Mammary epithelial cell (primary cell): Measurements from ENCODE around the gene ATMIN.

Source experiments
- CTCF ChIP-seq, 2 donors: IDR thresholded peaks in 1 of 2; conservative IDR thresholded peaks in 1 of 2; 2 replicates each; pipeline ENCODE4 v1.5.1; 2011 to 2012; ENCODE audit warnings: inconsistent platforms in 2 of 2, low read length in 2 of 2, mild to moderate bottlenecking in 2 of 2, control low read depth in 1 of 2, low read depth in 1 of 2; ENCODE audit not compliant: insufficient read depth in 1 of 2; ENCODE audit errors: extremely low read depth in 1 of 2
- EZH2 ChIP-seq: IDR thresholded peaks from 2 replicates; pipeline ENCODE4 v1.6.1; 2012; ENCODE audit warnings: low read length, inconsistent platforms, borderline replicate concordance

DNA sequence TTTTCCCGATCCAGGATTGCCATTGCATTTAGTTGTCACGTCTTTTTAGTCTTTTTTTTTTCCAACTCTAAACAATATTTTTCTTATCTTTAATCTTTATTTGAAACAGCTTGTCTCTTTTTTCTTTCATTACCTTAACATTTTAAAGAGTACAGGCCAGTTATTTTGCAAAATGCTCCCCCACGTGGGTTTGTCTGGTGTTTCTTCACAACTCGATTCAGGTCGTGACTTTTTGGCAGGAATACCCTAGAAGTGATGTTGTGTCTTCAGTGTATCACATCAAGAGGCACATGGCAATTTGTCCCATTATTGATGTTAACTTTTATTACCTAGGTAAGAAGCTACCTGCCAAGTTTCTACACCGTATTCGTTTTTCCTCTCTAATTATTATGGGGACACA, 46.9 kb upstream of the ATMIN start:
- TF ChIP-seq CTCF (conservative IDR thresholded peaks at IDR 0.05 in 1 of 2, IDR thresholded peaks at IDR 0.05 in 1 of 2; ENCODE audit: extremely low read depth in 1 of 2, insufficient read depth in 1 of 2, low read depth in 1 of 2, low read length in 2 of 2): no peak
- no peak for TF ChIP-seq EZH2
